ENCODE measurements around the gene ABR.

ABR gene

GRCh38 chr17:1169929-1170312 is 9.9 kb downstream of the ABR start:
- TF ChIP-seq POLR2AphosphoS5 (IDR thresholded peaks at IDR 0.05; ENCODE audit: low read depth) (no peak), GABPA (IDR thresholded peaks at IDR 0.05; ENCODE audit: low read depth) (no peak), CTCF (IDR thresholded peaks at IDR 0.05; ENCODE audit: insufficient read depth, low read length) (no peak)
- TF ChIP-seq, protein P1, sequence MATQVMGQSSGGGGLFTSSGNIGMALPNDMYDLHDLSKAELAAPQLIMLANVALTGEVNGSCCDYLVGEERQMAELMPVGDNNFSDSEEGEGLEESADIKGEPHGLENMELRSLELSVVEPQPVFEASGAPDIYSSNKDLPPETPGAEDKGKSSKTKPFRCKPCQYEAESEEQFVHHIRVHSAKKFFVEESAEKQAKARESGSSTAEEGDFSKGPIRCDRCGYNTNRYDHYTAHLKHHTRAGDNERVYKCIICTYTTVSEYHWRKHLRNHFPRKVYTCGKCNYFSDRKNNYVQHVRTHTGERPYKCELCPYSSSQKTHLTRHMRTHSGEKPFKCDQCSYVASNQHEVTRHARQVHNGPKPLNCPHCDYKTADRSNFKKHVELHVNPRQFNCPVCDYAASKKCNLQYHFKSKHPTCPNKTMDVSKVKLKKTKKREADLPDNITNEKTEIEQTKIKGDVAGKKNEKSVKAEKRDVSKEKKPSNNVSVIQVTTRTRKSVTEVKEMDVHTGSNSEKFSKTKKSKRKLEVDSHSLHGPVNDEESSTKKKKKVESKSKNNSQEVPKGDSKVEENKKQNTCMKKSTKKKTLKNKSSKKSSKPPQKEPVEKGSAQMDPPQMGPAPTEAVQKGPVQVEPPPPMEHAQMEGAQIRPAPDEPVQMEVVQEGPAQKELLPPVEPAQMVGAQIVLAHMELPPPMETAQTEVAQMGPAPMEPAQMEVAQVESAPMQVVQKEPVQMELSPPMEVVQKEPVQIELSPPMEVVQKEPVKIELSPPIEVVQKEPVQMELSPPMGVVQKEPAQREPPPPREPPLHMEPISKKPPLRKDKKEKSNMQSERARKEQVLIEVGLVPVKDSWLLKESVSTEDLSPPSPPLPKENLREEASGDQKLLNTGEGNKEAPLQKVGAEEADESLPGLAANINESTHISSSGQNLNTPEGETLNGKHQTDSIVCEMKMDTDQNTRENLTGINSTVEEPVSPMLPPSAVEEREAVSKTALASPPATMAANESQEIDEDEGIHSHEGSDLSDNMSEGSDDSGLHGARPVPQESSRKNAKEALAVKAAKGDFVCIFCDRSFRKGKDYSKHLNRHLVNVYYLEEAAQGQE (IDR thresholded peaks at IDR 0.05; ENCODE audit: insufficient replicate concordance, low read depth) = no peak
- H3K27me3 ChIP-seq (ENCODE audit: insufficient read depth, poor library complexity, severe bottlenecking) = no peaks in the 10 kb centered on the region
- no peak overlapping the region for H3K27ac ChIP-seq (replicated peaks)
- H3K4me3 ChIP-seq (replicated peaks; ENCODE audit: insufficient read depth, low read length) = no peak overlapping the region
- DNase-seq (ENCODE audit: low read depth in 1 of 2, low spot score in 1 of 2) = no peak

GRCh38 chr17:1169221-1169928 is 10.4 kb downstream of the ABR start:
- Histone ChIP-seq H3K4me3 (replicated peaks; ENCODE audit: insufficient read depth, low read length) (no peak overlapping the region), H3K27ac (replicated peaks) (no peak overlapping the region), H3K27me3 (ENCODE audit: insufficient read depth, poor library complexity, severe bottlenecking) (no peaks in the 10 kb centered on the region)
- no peak for TF ChIP-seq SPI1 (IDR thresholded peaks at IDR 0.05; ENCODE audit: borderline replicate concordance, low read depth)
- TF ChIP-seq, protein P1 (IDR thresholded peaks at IDR 0.05; ENCODE audit: insufficient replicate concordance, low read depth) = no peak
- DNase-seq (ENCODE audit: low read depth in 1 of 2, low spot score in 1 of 2) = no peak

GRCh38 chr17:1168533-1169220 is 11.1 kb downstream of the ABR start:
- H3K4me3 ChIP-seq (replicated peaks; ENCODE audit: insufficient read depth, low read length) = no peak overlapping the region
- H3K27me3 ChIP-seq (ENCODE audit: insufficient read depth, poor library complexity, severe bottlenecking) = no peaks in the 10 kb centered on the region
- DNase-seq (ENCODE audit: low read depth in 1 of 2, low spot score in 1 of 2) = no peak
- H3K27ac ChIP-seq (replicated peaks) = no peak overlapping the region
- TF ChIP-seq POLR2AphosphoS5 (IDR thresholded peaks at IDR 0.05; ENCODE audit: low read depth) (no peak), GABPA (IDR thresholded peaks at IDR 0.05; ENCODE audit: low read depth) (no peak), SPI1 (IDR thresholded peaks at IDR 0.05; ENCODE audit: borderline replicate concordance, low read depth) (no peak), CTCF (IDR thresholded peaks at IDR 0.05; ENCODE audit: insufficient read depth, low read length) (no peak)
- TF ChIP-seq, protein P1 (IDR thresholded peaks at IDR 0.05; ENCODE audit: insufficient replicate concordance, low read depth) = no peak

Measured in HL-60 (cell line).